ENCODE results near the gene TSR2.

DNA sequence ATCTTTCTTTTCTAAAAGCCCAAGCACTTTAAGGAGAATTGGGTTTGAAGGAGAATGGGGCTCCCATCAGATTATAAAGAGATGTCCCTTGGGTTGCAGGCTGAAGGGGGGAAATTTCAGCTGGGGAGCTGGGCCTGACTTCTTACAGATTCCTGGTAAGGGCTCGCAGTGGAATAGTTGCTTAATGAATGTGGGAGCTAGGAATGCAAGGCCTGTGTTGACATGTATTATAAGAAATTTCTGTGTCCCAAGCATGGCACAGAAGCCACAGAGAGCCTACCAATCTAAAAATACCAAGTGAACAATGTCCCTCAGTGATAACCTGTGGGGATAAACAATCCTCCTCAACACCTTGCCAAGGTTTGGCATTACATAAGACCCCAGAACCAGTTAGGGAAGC is 43.1 kb upstream of the TSR2 start:
- no peak for TF ChIP-seq POLR2A (IDR thresholded peaks at IDR 0.05)
- TF ChIP-seq, protein P1, sequence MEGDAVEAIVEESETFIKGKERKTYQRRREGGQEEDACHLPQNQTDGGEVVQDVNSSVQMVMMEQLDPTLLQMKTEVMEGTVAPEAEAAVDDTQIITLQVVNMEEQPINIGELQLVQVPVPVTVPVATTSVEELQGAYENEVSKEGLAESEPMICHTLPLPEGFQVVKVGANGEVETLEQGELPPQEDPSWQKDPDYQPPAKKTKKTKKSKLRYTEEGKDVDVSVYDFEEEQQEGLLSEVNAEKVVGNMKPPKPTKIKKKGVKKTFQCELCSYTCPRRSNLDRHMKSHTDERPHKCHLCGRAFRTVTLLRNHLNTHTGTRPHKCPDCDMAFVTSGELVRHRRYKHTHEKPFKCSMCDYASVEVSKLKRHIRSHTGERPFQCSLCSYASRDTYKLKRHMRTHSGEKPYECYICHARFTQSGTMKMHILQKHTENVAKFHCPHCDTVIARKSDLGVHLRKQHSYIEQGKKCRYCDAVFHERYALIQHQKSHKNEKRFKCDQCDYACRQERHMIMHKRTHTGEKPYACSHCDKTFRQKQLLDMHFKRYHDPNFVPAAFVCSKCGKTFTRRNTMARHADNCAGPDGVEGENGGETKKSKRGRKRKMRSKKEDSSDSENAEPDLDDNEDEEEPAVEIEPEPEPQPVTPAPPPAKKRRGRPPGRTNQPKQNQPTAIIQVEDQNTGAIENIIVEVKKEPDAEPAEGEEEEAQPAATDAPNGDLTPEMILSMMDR (IDR thresholded peaks at IDR 0.05): no peak
